ENCODE measurements around the gene DGCR2.

Gene DGCR2

GRCh38 chr22:19149991-19150390, 27.8 kb upstream of the DGCR2 start, which contains the start of gene GSC2:
GSC2 (minus strand) TSS chr22:19150292; CDS start chr22:19150283, 9 bp downstream.
- TF ChIP-seq, protein P1, sequence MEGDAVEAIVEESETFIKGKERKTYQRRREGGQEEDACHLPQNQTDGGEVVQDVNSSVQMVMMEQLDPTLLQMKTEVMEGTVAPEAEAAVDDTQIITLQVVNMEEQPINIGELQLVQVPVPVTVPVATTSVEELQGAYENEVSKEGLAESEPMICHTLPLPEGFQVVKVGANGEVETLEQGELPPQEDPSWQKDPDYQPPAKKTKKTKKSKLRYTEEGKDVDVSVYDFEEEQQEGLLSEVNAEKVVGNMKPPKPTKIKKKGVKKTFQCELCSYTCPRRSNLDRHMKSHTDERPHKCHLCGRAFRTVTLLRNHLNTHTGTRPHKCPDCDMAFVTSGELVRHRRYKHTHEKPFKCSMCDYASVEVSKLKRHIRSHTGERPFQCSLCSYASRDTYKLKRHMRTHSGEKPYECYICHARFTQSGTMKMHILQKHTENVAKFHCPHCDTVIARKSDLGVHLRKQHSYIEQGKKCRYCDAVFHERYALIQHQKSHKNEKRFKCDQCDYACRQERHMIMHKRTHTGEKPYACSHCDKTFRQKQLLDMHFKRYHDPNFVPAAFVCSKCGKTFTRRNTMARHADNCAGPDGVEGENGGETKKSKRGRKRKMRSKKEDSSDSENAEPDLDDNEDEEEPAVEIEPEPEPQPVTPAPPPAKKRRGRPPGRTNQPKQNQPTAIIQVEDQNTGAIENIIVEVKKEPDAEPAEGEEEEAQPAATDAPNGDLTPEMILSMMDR (IDR thresholded peaks at IDR 0.05; ENCODE audit: borderline replicate concordance, control extremely low read depth, extremely low read depth, insufficient read depth, missing control alignments): no peak
- DNase-seq (ENCODE audit: low spot score): no peak
- in situ Hi-C loops (cut with MboI; ENCODE audit: low sequenced_read_pairs, unreplicated experiment): no loop called here

GRCh38 chr22:19149047-19149883, 27.1 kb upstream of the DGCR2 start:
- in situ Hi-C loops (cut with MboI; ENCODE audit: low sequenced_read_pairs, unreplicated experiment): no loop called here
- DNase-seq (ENCODE audit: low spot score): no peak
- TF ChIP-seq, protein P1 (IDR thresholded peaks at IDR 0.05; ENCODE audit: borderline replicate concordance, control extremely low read depth, extremely low read depth, insufficient read depth, missing control alignments): no peak

DNA sequence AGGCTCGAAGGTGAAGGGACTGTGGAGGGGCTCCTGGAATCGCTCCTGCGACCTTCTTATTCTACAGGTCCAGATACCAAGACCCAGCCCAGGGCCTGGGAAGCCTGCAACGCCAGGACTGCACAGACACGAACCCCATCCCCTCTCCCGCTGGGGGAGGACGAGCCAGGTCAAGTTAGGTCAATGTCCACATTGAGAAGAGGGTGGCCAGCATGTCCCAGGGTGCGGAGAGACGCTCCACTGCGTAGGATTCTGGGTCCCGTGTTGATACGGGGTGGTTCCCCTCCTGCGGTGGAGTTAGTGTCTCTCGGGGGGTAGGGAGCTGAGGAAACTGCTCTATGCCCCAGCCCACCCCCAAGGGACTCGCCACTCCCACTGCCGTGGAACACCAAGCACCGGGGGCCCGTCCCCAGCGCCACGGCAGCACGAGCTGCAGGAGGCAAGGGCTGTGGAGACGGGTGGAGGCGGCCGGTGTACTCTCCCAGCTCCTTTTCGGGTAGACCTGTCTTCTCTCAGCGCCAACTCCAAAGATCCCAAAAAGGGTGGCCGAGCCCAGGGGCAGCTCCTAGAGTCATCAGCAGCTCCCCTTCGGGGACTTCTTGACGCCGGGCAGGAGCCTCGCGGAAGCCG, 26.3 kb upstream of the DGCR2 start:
- DNase-seq (ENCODE audit: low spot score): no peak
- TF ChIP-seq, protein P1 (IDR thresholded peaks at IDR 0.05; ENCODE audit: borderline replicate concordance, control extremely low read depth, extremely low read depth, insufficient read depth, missing control alignments): no peak
- in situ Hi-C loops (cut with MboI; ENCODE audit: low sequenced_read_pairs, unreplicated experiment): no loop called here

DNA sequence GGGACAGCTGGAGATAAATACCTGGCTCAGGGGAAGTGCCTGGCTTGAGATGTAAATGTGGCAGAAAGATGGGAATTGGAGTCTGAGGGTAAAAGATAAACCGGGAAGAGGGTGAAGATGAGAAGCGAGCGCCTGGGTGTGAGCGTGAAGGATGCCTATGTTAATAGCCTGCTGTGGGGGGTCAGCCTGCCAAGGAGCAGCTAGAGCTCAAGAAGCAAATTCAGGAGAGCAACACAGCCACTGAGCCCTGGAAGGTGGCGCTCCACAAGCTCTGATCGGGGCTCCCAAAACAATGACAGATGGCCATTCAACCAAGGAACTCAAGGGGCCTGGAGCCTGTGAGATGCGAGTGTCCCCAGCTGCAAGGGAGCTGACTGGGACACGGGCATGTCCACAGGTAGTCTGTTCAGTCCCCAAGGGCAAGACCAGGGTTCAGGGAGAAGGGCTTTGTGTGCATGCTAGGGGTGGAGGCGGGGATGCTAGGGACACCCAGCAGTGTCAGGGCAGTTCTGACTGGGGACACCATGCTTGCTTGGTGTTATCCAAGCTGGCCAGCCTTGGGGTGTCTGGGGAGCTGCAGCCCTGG, 25.1 kb upstream of the DGCR2 start:
- in situ Hi-C loops (cut with MboI; ENCODE audit: low sequenced_read_pairs, unreplicated experiment): no loop called here
- TF ChIP-seq, protein P1 (IDR thresholded peaks at IDR 0.05; ENCODE audit: borderline replicate concordance, control extremely low read depth, extremely low read depth, insufficient read depth, missing control alignments): no peak
- DNase-seq (ENCODE audit: low spot score): no peak

- TF ChIP-seq, protein P1 (IDR thresholded peaks at IDR 0.05; ENCODE audit: borderline replicate concordance, control extremely low read depth, extremely low read depth, insufficient read depth, missing control alignments): no peak
- in situ Hi-C loops (cut with MboI; ENCODE audit: low sequenced_read_pairs, unreplicated experiment): no loop called here
- DNase-seq (ENCODE audit: low spot score): no peak
These were observed 24.2 kb upstream of the DGCR2 start for GRCh38 chr22:19146215-19146968.

DNA sequence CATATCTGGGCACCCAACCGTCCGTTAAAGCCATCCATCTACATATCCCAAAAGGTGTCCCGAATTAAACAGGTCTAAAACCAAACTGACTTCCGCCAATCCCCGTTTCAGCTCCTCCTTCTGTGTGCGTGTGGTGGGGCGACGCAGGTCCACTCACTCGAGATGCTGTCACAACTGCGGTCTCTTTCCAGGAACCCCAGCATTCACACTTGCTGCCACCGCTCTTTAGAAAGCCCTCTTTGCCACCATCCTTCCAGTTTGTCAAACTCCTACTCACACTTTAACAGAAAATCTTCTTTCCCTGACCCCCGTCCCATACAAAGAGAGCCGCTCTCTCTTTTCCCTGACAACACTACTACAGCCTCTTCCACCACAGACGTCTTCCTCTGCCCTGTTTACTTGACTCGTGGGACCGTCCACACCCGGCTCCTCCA, 21.8 kb upstream of the DGCR2 start:
- no peak for DNase-seq (ENCODE audit: low spot score)
- in situ Hi-C loops (cut with MboI; ENCODE audit: low sequenced_read_pairs, unreplicated experiment): no loop called here
- TF ChIP-seq, protein P1 (IDR thresholded peaks at IDR 0.05; ENCODE audit: borderline replicate concordance, control extremely low read depth, extremely low read depth, insufficient read depth, missing control alignments): no peak

Measured in GM13976 (cell line).